ENCODE measurements around the gene SORBS1. TPM values are rescaled to one million over a fixed set of nuclear protein-coding genes. Genes with fewer than 3 reads are reported as not detected.

SORBS1 gene
- total RNA-seq, 2 experiments from 2014 or later, result 0.57 to 3.1 TPM

DNA sequence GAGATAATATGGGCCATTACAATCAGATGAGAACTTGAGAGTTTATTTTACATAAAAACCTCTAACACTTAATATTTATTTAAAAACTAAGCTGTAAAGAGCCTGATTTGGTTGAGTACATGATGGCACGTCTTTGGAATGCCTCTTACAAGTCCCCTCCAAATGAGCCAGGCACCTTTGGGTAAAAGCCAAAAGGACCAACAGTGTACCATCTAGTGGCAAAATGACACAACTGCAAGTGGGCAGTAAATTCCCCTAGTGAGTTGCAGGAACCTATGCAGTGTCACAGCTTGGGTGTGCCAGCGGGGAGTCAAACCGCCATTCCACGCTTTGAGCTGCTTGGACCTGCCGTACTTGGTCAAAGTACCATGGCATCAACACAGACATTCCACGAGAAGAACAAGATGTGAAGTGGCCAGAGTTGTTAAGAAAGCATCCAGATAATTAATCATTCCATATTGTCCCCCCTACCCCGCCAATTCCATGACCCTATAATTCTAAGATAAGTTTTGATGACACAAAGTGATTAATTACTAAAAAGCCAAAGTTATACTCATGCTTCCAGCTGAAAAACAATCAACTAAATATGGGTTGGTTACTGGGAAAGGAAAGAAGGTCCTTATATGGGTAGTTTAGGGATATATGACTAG is 115.2 kb downstream of the SORBS1 start:
- no peaks in the 10 kb centered on the region for H3K4me1 ChIP-seq (ENCODE audit: insufficient read depth, low read length, poor library complexity, severe bottlenecking)
- H3K9me2 ChIP-seq (ENCODE audit: insufficient read depth, low read length), result no peaks in the 10 kb centered on the region
- no peaks in the 10 kb centered on the region for H3K9me3 ChIP-seq (ENCODE audit: low read length)
- no peak for TF ChIP-seq EZH2phosphoT487 (IDR thresholded peaks at IDR 0.05; ENCODE audit: borderline replicate concordance, low read depth, low read length)
- TF ChIP-seq, protein P1, sequence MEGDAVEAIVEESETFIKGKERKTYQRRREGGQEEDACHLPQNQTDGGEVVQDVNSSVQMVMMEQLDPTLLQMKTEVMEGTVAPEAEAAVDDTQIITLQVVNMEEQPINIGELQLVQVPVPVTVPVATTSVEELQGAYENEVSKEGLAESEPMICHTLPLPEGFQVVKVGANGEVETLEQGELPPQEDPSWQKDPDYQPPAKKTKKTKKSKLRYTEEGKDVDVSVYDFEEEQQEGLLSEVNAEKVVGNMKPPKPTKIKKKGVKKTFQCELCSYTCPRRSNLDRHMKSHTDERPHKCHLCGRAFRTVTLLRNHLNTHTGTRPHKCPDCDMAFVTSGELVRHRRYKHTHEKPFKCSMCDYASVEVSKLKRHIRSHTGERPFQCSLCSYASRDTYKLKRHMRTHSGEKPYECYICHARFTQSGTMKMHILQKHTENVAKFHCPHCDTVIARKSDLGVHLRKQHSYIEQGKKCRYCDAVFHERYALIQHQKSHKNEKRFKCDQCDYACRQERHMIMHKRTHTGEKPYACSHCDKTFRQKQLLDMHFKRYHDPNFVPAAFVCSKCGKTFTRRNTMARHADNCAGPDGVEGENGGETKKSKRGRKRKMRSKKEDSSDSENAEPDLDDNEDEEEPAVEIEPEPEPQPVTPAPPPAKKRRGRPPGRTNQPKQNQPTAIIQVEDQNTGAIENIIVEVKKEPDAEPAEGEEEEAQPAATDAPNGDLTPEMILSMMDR (conservative IDR thresholded peaks at IDR 0.05; ENCODE audit: low read length), result peak; percentile 83
- CTCF ChIA-PET (ENCODE audit: unreplicated experiment), result no interaction called here
- no peaks in the 10 kb centered on the region for H3K36me3 ChIP-seq (ENCODE audit: insufficient read depth, low read length)
- intact Hi-C loops (cut with micrococcal nuclease; ENCODE audit: unreplicated experiment), result loop anchor here (5.0 kb wide), 1 partner anchor 74 kb away; no protein-coding TSS in a partner anchor
- H3K27ac ChIP-seq (ENCODE audit: low read depth, low read length, poor library complexity, severe bottlenecking), result no peak overlapping the region
- H3K79me2 ChIP-seq (ENCODE audit: insufficient read depth, low read depth, low read length), result no peaks in the 10 kb centered on the region
- POLR2A ChIA-PET, result interaction anchor here (0.6 to 1.0 kb wide), 3 partner anchors 139 to 1839 kb away, joined by 3 to 6 read pairs (median 4); no protein-coding TSS in a partner anchor
- H3K4me3 ChIP-seq (ENCODE audit: low read depth, low read length, poor library complexity, severe bottlenecking), result no peak overlapping the region
- no peak overlapping the region for H3K4me2 ChIP-seq (ENCODE audit: low read length)
- peak; percentile 58 for DNase-seq (ENCODE audit: low spot score)
- H4K20me1 ChIP-seq (ENCODE audit: insufficient read depth, low read length), result no peaks in the 10 kb centered on the region
- BruUV-seq (replicated peaks), result no TSS peak
- H2AFZ ChIP-seq (ENCODE audit: low read length), result no peak overlapping the region

DNA sequence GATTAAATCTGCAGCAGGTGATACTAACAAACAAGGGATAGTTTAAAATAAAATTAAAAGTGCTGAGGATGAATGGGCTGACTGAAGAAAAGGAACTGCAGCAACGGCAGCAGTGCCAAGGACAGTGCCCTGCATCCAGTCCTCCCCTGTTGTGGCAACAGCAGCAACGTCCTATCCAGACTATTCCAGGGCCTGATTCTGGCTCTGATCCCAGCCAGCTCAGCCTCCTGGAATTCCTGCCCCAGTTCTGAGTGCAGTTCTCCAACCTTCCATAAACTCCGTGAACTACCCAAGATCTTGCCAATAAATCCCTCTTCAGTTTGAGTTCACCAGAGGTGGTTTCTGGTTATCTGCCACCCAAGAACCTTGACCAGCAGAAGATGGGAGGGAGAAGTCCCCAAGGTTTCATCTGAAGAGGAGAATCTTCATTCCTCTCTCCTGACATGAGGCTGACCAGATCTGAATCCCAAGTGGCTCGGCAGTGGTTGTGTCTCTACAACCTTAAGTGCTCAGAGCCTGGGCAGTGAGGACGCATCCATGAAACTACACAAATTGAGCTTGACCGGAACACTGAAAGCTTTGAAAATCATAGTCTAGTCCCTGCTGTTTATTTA is 115.8 kb downstream of the SORBS1 start:
- Histone ChIP-seq H3K79me2 (ENCODE audit: insufficient read depth, low read depth, low read length) (no peaks in the 10 kb centered on the region), H2AFZ (ENCODE audit: low read length) (no peak overlapping the region), H3K27ac (ENCODE audit: low read depth, low read length, poor library complexity, severe bottlenecking) (no peak overlapping the region), H3K4me2 (ENCODE audit: low read length) (no peak overlapping the region), H3K36me3 (ENCODE audit: insufficient read depth, low read length) (no peaks in the 10 kb centered on the region), H4K20me1 (ENCODE audit: insufficient read depth, low read length) (no peaks in the 10 kb centered on the region), H3K4me1 (ENCODE audit: insufficient read depth, low read length, poor library complexity, severe bottlenecking) (no peaks in the 10 kb centered on the region), H3K4me3 (ENCODE audit: low read depth, low read length, poor library complexity, severe bottlenecking) (no peak overlapping the region), H3K9me3 (ENCODE audit: low read length) (no peaks in the 10 kb centered on the region), H3K9me2 (ENCODE audit: insufficient read depth, low read length) (no peaks in the 10 kb centered on the region)
- CTCF ChIA-PET (ENCODE audit: unreplicated experiment), result no interaction called here
- DNase-seq (ENCODE audit: low spot score), result no peak
- intact Hi-C loops (cut with micrococcal nuclease; ENCODE audit: unreplicated experiment), result loop anchor here (5.0 kb wide), 1 partner anchor 73 kb away; no protein-coding TSS in a partner anchor
- POLR2A ChIA-PET, result interaction anchor here (0.6 to 1.0 kb wide), 2 partner anchors 309 to 1840 kb away, joined by 3 to 4 read pairs; no protein-coding TSS in a partner anchor
- BruUV-seq (replicated peaks), result no TSS peak
- no peak for TF ChIP-seq EZH2phosphoT487 (IDR thresholded peaks at IDR 0.05; ENCODE audit: borderline replicate concordance, low read depth, low read length)
- TF ChIP-seq, protein P1 (conservative IDR thresholded peaks at IDR 0.05; ENCODE audit: low read length), result no peak

DNA sequence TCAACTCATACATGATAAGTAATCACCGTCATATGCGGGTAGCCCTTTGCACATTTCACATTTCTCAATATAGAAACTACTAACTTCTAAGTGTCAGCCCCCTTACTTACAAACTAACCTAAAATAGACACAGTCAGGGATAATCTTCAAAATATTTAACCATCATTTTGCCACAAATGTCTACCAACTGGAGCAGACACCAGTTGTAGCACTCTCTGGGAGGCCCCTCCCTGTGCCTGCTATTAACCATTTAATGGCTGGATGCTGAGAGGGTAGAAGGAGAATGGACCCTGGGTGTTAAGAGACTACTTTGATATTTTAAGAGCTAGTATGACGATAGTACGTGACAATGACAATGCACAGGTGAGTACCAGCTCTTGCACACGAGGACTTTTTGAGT is 116.4 kb downstream of the SORBS1 start:
- H3K9me2 ChIP-seq (ENCODE audit: insufficient read depth, low read length), result no peaks in the 10 kb centered on the region
- no peaks in the 10 kb centered on the region for H4K20me1 ChIP-seq (ENCODE audit: insufficient read depth, low read length)
- no TSS peak for BruUV-seq (replicated peaks)
- no peaks in the 10 kb centered on the region for H3K9me3 ChIP-seq (ENCODE audit: low read length)
- intact Hi-C loops (cut with micrococcal nuclease; ENCODE audit: unreplicated experiment), result loop anchor here (5.0 kb wide), 2 partner anchors 72 to 312 kb away; no protein-coding TSS in a partner anchor
- H3K36me3 ChIP-seq (ENCODE audit: insufficient read depth, low read length), result no peaks in the 10 kb centered on the region
- no peak overlapping the region for H3K27ac ChIP-seq (ENCODE audit: low read depth, low read length, poor library complexity, severe bottlenecking)
- H3K79me2 ChIP-seq (ENCODE audit: insufficient read depth, low read depth, low read length), result no peaks in the 10 kb centered on the region
- H3K4me2 ChIP-seq (ENCODE audit: low read length), result no peak overlapping the region
- no peaks in the 10 kb centered on the region for H3K4me1 ChIP-seq (ENCODE audit: insufficient read depth, low read length, poor library complexity, severe bottlenecking)
- ChIA-PET POLR2A (interaction anchor here (0.6 kb wide), 1 partner anchor 27 kb away, joined by 7 read pairs; no protein-coding TSS in a partner anchor), CTCF (ENCODE audit: unreplicated experiment) (no interaction called here)
- no peak overlapping the region for H2AFZ ChIP-seq (ENCODE audit: low read length)
- TF ChIP-seq EZH2phosphoT487 (IDR thresholded peaks at IDR 0.05; ENCODE audit: borderline replicate concordance, low read depth, low read length), result no peak
- TF ChIP-seq, protein P1 (conservative IDR thresholded peaks at IDR 0.05; ENCODE audit: low read length), result no peak
- H3K4me3 ChIP-seq (ENCODE audit: low read depth, low read length, poor library complexity, severe bottlenecking), result no peak overlapping the region
- DNase-seq (ENCODE audit: low spot score), result no peak
